PFSK-1 (cell line): ENCODE results near the gene TBC1D9B.

Source experiments
- FOXP2 ChIP-seq: optimal IDR thresholded peaks from 2 replicates; pipeline ENCODE3; 2011; ENCODE audit warnings: borderline replicate concordance, control low read depth, inconsistent platforms; ENCODE audit not compliant: insufficient read depth; ENCODE audit errors: extremely low read length, extremely low read depth
- TAF1 ChIP-seq: IDR thresholded peaks from 2 replicates; pipeline ENCODE4 v1.6.1; 2012; ENCODE audit warnings: low read length, control low read depth, borderline replicate concordance; ENCODE audit not compliant: insufficient read depth

GRCh38 chr5:179840766-179841165 is 66.9 kb downstream of the TBC1D9B start:
- no peak for TF ChIP-seq FOXP2
- no peak for TF ChIP-seq TAF1
